H9 (cell line): ENCODE results near the gene RNF149. TPM values are rescaled to one million over a fixed set of nuclear protein-coding genes. Genes with fewer than 3 reads are reported as not detected.

Experiments
- DNase-seq: peaks from one replicate; pipeline ENCODE4 v3.0.0-alpha.2; 2017
- H2AFZ ChIP-seq: one replicate; pipeline ENCODE4 v1.6.1; 2013; ENCODE audit warnings: mild to moderate bottlenecking, low read length, control low read depth, moderate library complexity
- H2AK5ac ChIP-seq: 2 replicates; pipeline ENCODE4 v1.6.1; 2013; ENCODE audit warnings: low read length, control low read depth, mixed read lengths; ENCODE audit not compliant: insufficient read length
- H2BK120ac ChIP-seq: one replicate; pipeline ENCODE4 v1.6.1; 2013; ENCODE audit warnings: low read depth, mild to moderate bottlenecking, low read length, control low read depth, inconsistent platforms; ENCODE audit not compliant: poor library complexity, severe bottlenecking
- H2BK12ac ChIP-seq: 2 replicates; pipeline ENCODE4 v1.6.1; 2013; ENCODE audit warnings: low read length, control low read depth, mixed read lengths, low read depth; ENCODE audit not compliant: insufficient read length
- H2BK15ac ChIP-seq: 2 replicates; pipeline ENCODE4 v1.6.1; 2013; ENCODE audit warnings: low read depth, low read length, control low read depth
- H2BK20ac ChIP-seq: one replicate; pipeline ENCODE4 v1.6.1; 2013; ENCODE audit warnings: low read depth, mild to moderate bottlenecking, low read length, control low read depth, inconsistent platforms; ENCODE audit not compliant: poor library complexity, severe bottlenecking
- H2BK5ac ChIP-seq: 2 replicates; pipeline ENCODE4 v1.6.1; 2013; ENCODE audit warnings: low read length, control low read depth, mixed read lengths; ENCODE audit not compliant: insufficient read length
- H3K14ac ChIP-seq: 2 replicates; pipeline ENCODE4 v1.6.1; 2013; ENCODE audit warnings: low read length, control low read depth; ENCODE audit not compliant: insufficient read depth
- H3K18ac ChIP-seq: 2 replicates; pipeline ENCODE4 v1.6.1; 2013; ENCODE audit warnings: low read depth, mild to moderate bottlenecking, mixed read lengths, low read length, control low read depth; ENCODE audit not compliant: insufficient read length
- H3K23ac ChIP-seq: 2 replicates; pipeline ENCODE4 v1.6.1; 2013; ENCODE audit warnings: low read length, control low read depth, mixed read lengths, low read depth; ENCODE audit not compliant: insufficient read length
- H3K23me2 ChIP-seq: 2 replicates; pipeline ENCODE4 v1.6.1; 2013; ENCODE audit warnings: low read depth, mild to moderate bottlenecking, mixed read lengths, low read length, control low read depth; ENCODE audit not compliant: insufficient read length, poor library complexity, severe bottlenecking
- H3K27ac ChIP-seq: 2 replicates; pipeline ENCODE4 v1.5.1; 2013; ENCODE audit warnings: low read length, control low read depth, mixed read lengths, low read depth; ENCODE audit not compliant: insufficient read length
- H3K27me3 ChIP-seq: 2 replicates; pipeline ENCODE4 v1.6.1; 2013; ENCODE audit warnings: low read length, control low read depth, inconsistent platforms; ENCODE audit not compliant: insufficient read depth
- H3K4ac ChIP-seq: 2 replicates; pipeline ENCODE4 v1.6.1; 2013; ENCODE audit warnings: low read depth, mild to moderate bottlenecking, control low read depth, inconsistent platforms, low read length, moderate library complexity
- H3K4me1 ChIP-seq: 2 replicates; pipeline ENCODE4 v1.6.1; 2013; ENCODE audit warnings: low read length, control low read depth, inconsistent platforms; ENCODE audit not compliant: insufficient read depth
- H3K4me2 ChIP-seq: 2 replicates; pipeline ENCODE4 v1.6.1; 2013; ENCODE audit warnings: low read length, control low read depth, mixed read lengths; ENCODE audit not compliant: insufficient read length, insufficient read depth
- H3K56ac ChIP-seq: 2 replicates; pipeline ENCODE4 v1.6.1; 2013; ENCODE audit warnings: low read depth, mild to moderate bottlenecking, mixed read lengths, low read length, control low read depth; ENCODE audit not compliant: insufficient read length
- H3K79me1 ChIP-seq: 2 replicates; pipeline ENCODE4 v1.6.1; 2013; ENCODE audit warnings: low read depth, mild to moderate bottlenecking, moderate library complexity, low read length, control low read depth, inconsistent platforms; ENCODE audit not compliant: insufficient read depth, poor library complexity, severe bottlenecking
- H3K79me2 ChIP-seq: 2 replicates; pipeline ENCODE4 v1.6.1; 2013; ENCODE audit warnings: low read length, control low read depth, inconsistent platforms; ENCODE audit not compliant: insufficient read depth
- H3K9ac ChIP-seq: 2 replicates; pipeline ENCODE4 v1.6.1; 2013; ENCODE audit warnings: low read length, control low read depth, mixed read lengths; ENCODE audit not compliant: insufficient read length; ENCODE audit errors: extremely low read depth
- H3K9me3 ChIP-seq: one replicate; pipeline ENCODE4 v1.6.1; 2013; ENCODE audit warnings: low read depth, low read length, inconsistent platforms; ENCODE audit not compliant: control insufficient read depth
- H3T11ph ChIP-seq: one replicate; pipeline ENCODE4 v1.6.1; 2013; ENCODE audit warnings: mild to moderate bottlenecking, low read length, control low read depth, inconsistent platforms
- H4K20me1 ChIP-seq: one replicate; pipeline ENCODE4 v1.6.1; 2013; ENCODE audit not compliant: control insufficient read depth, insufficient read length, insufficient read depth
- H4K5ac ChIP-seq: 2 replicates; pipeline ENCODE4 v1.6.1; 2013; ENCODE audit warnings: low read depth, mild to moderate bottlenecking, mixed read lengths, low read length, control low read depth; ENCODE audit not compliant: insufficient read length
- H4K8ac ChIP-seq: replicated peaks from 2 replicates; pipeline ENCODE4 v1.6.1; 2013; ENCODE audit warnings: low read length, control low read depth, mixed read lengths, low read depth; ENCODE audit not compliant: insufficient read length
- H4K91ac ChIP-seq: 2 replicates; pipeline ENCODE4 v1.6.1; 2013; ENCODE audit warnings: low read depth, mild to moderate bottlenecking, moderate library complexity, mixed read lengths, low read length, control low read depth; ENCODE audit not compliant: insufficient read length
- H3K27ac Mint-ChIP-seq, 3 experiments: 2 replicates in 2 of 3; 3 replicates in 1 of 3; pipeline ENCODE4 v1.8.0; 2020 to 2021; ENCODE audit warnings: mixed read lengths in 3 of 3, mild to moderate bottlenecking in 1 of 3, moderate library complexity in 1 of 3
- H3K27me3 Mint-ChIP-seq: 2 replicates; pipeline ENCODE4 v1.8.0; 2021; ENCODE audit warnings: low read depth, mild to moderate bottlenecking, moderate library complexity, mixed read lengths
- H3K36me3 Mint-ChIP-seq, 3 experiments: 2 replicates in 2 of 3; 3 replicates in 1 of 3; pipeline ENCODE4 v1.8.0; 2020 to 2021; ENCODE audit warnings: low read depth in 3 of 3, mixed read lengths in 3 of 3; ENCODE audit not compliant: insufficient read depth in 1 of 3
- H3K4me1 Mint-ChIP-seq, 2 experiments: 2 replicates each; pipeline ENCODE4 v1.8.0; 2020; ENCODE audit warnings: mixed read lengths in 2 of 2
- H3K4me3 Mint-ChIP-seq, 2 experiments: 2 replicates in 1 of 2; 3 replicates in 1 of 2; pipeline ENCODE4 v1.8.0; 2020 to 2021; ENCODE audit warnings: mild to moderate bottlenecking in 2 of 2, mixed read lengths in 2 of 2, moderate library complexity in 1 of 2
- H3K9me3 Mint-ChIP-seq, 2 experiments: 2 replicates in 1 of 2; 3 replicates in 1 of 2; pipeline ENCODE4 v1.8.0; 2020; ENCODE audit warnings: mild to moderate bottlenecking in 2 of 2, mixed read lengths in 2 of 2, moderate library complexity in 1 of 2
- WGBS: extraction: QIAGEN DNeasy Blood & Tissue Kit; methylation state at CpG from one replicate; pipeline ENCODE4 v1.1.7; 2013; ENCODE audit warnings: missing lambda C conversion rate, low lambda C conversion rate, mixed read lengths; ENCODE audit not compliant: insufficient read length; ENCODE audit errors: extremely low coverage; 5-methylcytosine and 5-hydroxymethylcytosine counted together
- total RNA-seq: library from RNA; stranded (reverse); gene quantifications from 2 replicates; pipeline ENCODE4 v1.2.1, GENCODE V29; 2021
- TF ChIP-seq, protein P1 (sequence below): fragments of 200-600 bp; sonication (generic); conservative IDR thresholded peaks from 3 replicates; pipeline ENCODE4 v1.8.0; 2021; ENCODE audit warnings: antibody characterized with exemption, mild to moderate bottlenecking

Gene RNF149
- total RNA-seq, 1 experiment from 2014 or later, result 18.0 TPM

DNA sequence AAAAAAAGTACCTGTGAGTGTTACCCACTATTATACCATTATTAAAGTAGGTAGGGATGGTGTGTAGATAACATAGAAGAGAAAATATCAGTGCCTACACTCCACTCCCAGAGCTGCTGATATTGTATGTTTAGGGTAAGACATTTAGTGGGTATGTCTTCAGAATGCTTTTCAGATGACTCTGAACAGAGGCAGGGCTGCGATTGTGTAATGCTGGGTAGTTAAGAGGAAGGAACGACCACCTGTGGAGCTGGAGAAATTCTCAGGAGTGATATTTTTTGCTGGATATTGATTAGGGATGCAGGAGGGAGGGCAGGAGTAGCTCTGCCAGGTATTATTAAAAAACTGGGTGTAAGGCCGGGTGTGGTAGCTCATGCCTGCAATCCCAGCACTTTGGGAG lies 53.0 kb downstream of the RNF149 start:
- Histone ChIP-seq H2AK5ac (no peak overlapping the region), H2BK120ac (no peak overlapping the region), H4K20me1 (no peaks in the 10 kb centered on the region), H2AFZ (no peak overlapping the region), H3K27me3 (no peaks in the 10 kb centered on the region), H3K23ac (no peak overlapping the region), H4K5ac (no peak overlapping the region), H2BK20ac (no peak overlapping the region), H3T11ph (no peak overlapping the region), H4K8ac (no peak overlapping the region), H3K18ac (no peak overlapping the region), H3K14ac (no peak overlapping the region), H4K91ac (no peak overlapping the region), H3K4me1 (peaks cover 3% of the 10 kb centered on the region; the same call in 1 of the 2 replicates), H2BK5ac (no peak overlapping the region), H3K4ac (no peak overlapping the region), H3K56ac (no peak overlapping the region), H3K79me2 (peaks cover 14% of the 10 kb centered on the region; the same call in 1 of the 2 replicates), H3K23me2 (peaks cover 11% of the 10 kb centered on the region), H3K27ac (no peak overlapping the region), H3K4me2 (no peak overlapping the region), H2BK15ac (no peak overlapping the region), H3K9me3 (no peaks in the 10 kb centered on the region), H3K79me1 (no peaks in the 10 kb centered on the region), H3K9ac (no peak overlapping the region), H2BK12ac (no peak overlapping the region)
- TF ChIP-seq, protein P1, sequence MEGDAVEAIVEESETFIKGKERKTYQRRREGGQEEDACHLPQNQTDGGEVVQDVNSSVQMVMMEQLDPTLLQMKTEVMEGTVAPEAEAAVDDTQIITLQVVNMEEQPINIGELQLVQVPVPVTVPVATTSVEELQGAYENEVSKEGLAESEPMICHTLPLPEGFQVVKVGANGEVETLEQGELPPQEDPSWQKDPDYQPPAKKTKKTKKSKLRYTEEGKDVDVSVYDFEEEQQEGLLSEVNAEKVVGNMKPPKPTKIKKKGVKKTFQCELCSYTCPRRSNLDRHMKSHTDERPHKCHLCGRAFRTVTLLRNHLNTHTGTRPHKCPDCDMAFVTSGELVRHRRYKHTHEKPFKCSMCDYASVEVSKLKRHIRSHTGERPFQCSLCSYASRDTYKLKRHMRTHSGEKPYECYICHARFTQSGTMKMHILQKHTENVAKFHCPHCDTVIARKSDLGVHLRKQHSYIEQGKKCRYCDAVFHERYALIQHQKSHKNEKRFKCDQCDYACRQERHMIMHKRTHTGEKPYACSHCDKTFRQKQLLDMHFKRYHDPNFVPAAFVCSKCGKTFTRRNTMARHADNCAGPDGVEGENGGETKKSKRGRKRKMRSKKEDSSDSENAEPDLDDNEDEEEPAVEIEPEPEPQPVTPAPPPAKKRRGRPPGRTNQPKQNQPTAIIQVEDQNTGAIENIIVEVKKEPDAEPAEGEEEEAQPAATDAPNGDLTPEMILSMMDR, result no peak
- no CpG with 5 or more reads among the region's 3 CpGs for WGBS
- Mint-ChIP-seq H3K27me3 (no peaks in the 10 kb centered on the region), H3K27ac (peak overlapping the region in 1 of 3 experiments; percentile 11; a peak in 1 of 7 replicates), H3K9me3 (peaks cover 0 to 2% of the 10 kb centered on the region in 2 experiments; a peak in 1 of 5 replicates), H3K4me3 (no peak overlapping the region), H3K36me3 (peaks cover 22 to 28% (median 22%) of the 10 kb centered on the region in 3 experiments), H3K4me1 (peaks cover 21 to 31% of the 10 kb centered on the region in 2 experiments)
- no peak for DNase-seq
